ENCODE data around the gene ZSCAN25. TPM values are rescaled to one million over a fixed set of nuclear protein-coding genes. Genes with fewer than 3 reads are reported as not detected.
"Not testable (repeated sequence)": the region's sequence is repeated elsewhere in the genome, so short reads cannot be mapped to it uniquely, and the experiment has no call there.

The ZSCAN25 gene
- total RNA-seq, 1 experiment from 2014 or later, result 11.3 TPM

DNA sequence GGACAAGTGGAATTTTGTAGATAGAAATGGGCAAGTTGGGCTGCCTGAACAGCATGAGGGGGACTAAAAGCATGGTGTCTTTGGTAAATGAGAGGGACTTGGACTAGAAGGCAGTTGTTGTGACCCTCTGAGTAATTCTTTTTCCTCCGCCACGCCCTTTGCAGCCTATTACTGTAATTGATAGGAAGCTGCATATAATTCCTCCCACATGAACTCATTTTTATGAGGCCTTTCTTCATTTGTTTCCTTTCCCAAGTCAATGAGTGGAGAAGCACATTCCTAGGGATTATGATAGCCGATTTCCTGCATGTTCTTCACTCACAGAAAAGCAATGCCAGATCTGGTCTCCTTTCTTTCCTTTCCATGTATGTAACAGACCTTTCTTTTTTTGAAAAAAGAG, 27.7 kb downstream of the ZSCAN25 start:
- no peak for DNase-seq (ENCODE audit: low read depth)

DNA sequence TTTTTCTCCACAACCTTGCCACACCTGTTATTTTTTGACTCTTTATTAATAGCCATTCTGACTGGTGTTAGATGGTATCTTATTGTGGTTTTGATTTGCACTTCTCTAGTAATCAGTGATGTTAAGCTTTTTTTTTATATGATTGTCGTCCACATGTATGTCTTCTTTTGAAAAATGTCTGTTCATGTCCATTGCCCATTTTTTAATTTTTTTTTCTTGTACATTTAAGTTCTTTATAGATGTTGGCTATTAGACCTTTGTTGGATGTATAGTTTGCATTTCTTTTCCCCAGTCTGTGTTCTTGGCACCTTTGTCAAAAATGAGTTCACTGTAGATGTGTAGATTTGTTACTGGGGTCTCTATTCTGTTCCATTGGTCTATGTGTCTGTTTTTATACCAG, 28.8 kb downstream of the ZSCAN25 start:
- DNase-seq (ENCODE audit: low read depth), result no peak

- DNase-seq (ENCODE audit: low read depth), result no peak
Measured at GRCh38 chr7:99648843-99649242, 32.1 kb downstream of the ZSCAN25 start.

- no peak for DNase-seq (ENCODE audit: low read depth)
Measured at GRCh38 chr7:99651290-99651689, 34.5 kb downstream of the ZSCAN25 start.

GRCh38 chr7:99652671-99653070, 35.9 kb downstream of the ZSCAN25 start:
- DNase-seq (ENCODE audit: low read depth), result no peak

- not testable (repeated sequence) for DNase-seq (ENCODE audit: low read depth)
Measured at GRCh38 chr7:99653269-99653668, 36.5 kb downstream of the ZSCAN25 start.

- DNase-seq (ENCODE audit: low read depth), result no peak
Measured at GRCh38 chr7:99653754-99654153, 37.0 kb downstream of the ZSCAN25 start.

DNA sequence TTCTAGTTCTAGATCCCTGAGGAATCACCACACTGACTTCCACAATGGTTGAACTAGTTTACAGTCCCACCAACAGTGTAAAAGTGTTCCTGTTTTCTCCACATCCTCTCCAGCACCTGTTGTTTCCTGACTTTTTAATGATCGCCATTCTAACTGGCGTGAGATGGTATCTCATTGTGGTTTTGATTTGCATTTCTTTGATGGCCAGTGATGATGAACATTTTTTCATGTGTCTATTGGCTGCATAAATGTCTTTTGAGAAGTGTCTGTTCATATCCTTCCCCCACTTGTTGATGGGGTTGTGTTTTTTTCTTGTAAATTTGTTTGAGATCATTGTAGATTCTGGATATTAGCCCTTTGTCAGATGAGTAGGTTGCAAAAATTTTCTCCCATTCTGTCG, 37.9 kb downstream of the ZSCAN25 start:
- not testable (repeated sequence) for DNase-seq (ENCODE audit: low read depth)

DNA sequence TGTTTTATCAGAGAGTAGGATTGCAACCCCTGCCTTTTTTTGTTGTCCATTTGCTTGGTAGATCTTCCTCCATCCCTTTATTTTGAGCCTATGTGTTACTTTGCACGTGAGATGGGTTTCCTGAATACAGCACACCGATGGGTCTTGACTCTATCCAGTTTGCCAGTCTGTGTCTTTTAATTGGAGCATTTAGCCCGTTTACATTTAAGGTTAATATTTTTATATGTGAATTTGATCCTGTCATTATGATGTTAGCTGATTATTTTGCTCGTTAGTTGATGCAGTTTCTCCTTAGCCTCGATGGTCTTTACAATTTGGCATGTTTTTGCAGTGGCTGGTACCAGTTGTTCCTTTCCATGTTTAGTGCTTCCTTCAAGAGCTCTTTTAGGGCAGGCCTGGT, 41.1 kb downstream of the ZSCAN25 start:
- DNase-seq (ENCODE audit: low read depth), result not testable (repeated sequence)

DNA sequence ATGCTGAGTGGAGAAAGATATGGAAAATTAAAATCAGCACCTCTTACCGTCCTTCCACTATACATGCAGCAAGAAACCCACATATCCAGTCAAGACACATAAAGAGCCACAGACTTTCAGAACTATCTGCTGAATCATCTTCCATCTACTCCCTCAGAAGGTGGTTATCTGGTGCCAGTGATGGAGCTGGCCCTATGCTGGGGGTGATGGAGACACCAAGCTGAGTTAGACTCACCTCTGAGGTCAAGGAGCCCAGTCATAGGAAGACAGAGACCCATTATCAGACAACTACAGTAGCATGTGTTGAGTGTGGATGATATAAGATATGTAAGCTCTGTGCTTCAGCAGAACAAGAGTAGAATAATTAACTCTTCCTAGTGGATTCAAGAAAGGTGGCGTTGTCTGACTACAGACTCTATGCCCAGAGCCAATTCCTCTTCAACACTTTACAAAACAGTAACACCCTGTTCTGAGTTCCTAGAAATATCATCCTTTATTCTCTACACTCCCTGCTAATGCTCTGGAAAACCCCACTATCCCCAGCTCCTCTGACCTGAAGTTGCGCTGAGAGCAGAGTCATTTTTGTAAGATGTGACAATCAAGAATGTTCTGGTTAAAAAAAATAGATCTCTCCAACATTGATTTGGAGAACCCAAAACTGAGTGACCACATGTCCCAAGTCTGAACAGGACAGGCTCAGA, 48.7 kb downstream of the ZSCAN25 start:
- no peak for DNase-seq (ENCODE audit: low read depth)

GRCh38 chr7:99666013-99666395, 49.3 kb downstream of the ZSCAN25 start:
- no peak for DNase-seq (ENCODE audit: low read depth)

DNA sequence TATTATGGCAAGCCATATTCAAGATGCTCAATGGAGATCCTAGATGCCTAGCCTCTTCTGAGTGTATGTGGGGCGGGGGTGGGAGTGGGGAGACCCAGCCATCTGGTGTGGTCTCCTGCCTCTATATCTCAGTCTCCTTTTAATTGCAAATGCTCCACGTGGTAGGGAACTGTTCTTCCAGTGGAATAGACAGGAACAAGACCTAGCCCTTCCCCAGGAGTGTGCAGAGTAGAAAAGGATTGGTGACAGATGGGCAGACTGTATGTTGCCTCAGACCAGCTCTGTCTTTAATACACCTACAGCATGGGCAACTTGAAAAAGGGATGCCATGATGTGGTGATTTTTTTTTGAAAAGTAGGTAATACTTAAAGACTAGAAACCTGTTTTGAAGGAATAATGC, 50.4 kb downstream of the ZSCAN25 start:
- DNase-seq (ENCODE audit: low read depth), result no peak

DNA sequence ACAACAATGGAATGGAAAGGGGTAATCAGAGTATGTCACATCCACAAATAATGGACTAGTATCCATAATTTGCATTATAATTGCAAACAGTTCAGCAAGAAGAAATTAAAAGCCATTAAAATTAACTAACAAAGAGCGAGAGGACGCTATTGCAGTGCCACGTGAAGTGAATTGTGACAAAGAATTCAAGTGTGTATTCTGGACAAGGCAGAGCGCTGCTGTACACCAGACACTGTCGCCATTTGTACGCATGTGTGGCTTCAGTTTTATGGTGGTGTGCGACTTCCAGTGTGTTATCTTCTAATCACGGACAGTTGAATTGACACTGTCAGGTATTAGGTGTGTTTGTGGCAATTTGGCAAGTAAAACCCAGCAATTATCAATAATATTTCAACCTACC, 51.8 kb downstream of the ZSCAN25 start:
- DNase-seq (ENCODE audit: low read depth), result no peak

DNA sequence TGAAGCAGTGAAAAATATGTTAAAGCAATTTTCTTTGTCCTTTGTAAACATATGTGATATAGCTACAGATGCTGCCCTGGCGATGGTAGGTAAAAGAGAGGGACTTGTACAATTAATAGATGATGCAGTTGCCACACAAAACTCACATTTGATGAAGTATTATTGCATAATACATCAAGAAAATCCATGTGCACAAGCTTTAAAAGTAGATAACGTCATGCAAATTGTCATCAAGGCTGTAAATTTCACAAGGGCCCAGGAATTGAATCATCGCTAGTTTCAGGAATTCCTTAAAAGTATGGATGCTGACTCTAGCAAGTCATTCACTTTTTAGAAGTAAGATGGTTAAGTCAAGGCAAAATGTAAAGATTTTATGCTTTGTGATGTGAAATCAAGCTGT, 53.0 kb downstream of the ZSCAN25 start:
- no peak for DNase-seq (ENCODE audit: low read depth)

GRCh38 chr7:99672573-99672972, 55.8 kb downstream of the ZSCAN25 start:
- no peak for DNase-seq (ENCODE audit: low read depth)

DNA sequence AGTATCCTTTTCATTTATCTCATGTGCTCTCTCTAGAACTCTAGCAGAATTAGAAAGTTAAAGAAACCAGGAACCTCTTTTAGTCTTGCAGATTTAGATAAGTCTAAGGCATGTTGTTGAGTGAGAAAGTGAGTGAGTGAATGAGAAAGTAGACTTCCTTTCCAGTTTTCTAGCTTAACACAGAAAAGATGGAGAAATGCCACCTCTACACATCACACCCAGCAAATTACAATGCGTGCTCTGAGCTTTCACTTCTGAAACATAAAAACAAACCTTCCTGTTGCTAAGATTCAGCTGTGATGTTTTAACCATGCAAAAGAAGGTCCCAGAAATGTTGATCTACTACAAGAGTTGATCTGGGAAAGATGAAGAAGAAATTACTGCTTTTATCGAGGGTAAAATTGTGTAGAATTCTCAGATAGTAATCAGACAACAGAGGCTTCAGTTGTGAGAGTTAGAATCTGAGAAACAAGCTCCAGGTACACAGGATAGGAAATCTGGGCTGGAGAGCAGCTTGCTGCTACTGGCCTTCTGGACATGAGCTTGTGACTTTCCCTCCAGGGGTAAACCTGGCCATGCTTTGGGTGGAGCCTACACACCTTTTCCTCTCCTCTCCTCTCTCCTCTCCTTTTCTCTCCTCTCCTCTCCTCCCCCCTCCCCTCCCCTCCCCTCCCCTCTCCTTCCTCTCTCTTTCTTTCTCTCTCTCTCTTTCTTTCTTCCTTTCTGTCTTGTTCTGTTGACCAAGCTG, 58.4 kb downstream of the ZSCAN25 start:
- DNase-seq (ENCODE audit: low read depth), result no peak

DNA sequence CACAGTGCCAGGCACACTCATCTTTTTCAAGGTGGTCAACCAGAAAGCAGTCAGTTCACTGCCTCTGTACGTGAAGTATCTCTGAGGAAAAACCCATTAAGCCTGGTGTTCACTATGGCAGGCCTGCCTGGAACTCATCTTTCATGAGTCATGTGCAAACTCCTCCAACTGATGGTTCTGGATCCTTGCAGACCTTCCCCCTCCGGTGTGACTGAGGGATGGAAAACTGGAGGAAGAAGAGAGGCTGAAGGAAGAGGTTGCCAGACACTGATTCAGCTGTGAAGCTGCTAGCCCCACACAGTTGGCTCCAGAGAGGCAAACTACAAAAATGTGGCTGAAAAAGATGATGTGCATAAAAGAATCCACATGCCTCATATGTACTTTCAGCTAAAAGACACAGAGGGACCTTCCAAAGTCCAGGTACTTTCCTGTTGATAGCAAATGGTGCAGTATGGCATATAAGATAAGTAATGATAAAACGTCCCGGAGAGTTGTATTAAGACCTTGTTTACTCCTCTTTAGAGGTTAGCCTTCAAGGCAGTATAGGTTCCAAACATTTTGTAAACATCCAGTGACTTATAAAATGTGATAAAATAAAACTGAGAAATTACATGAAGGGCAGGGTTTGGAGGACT, 60.4 kb downstream of the ZSCAN25 start:
- DNase-seq (ENCODE audit: low read depth), result no peak

- DNase-seq (ENCODE audit: low read depth), result no peak
Measured at GRCh38 chr7:99677648-99678045, 60.9 kb downstream of the ZSCAN25 start.

- peak; percentile 24 for DNase-seq (ENCODE audit: low read depth)
Measured at GRCh38 chr7:99679032-99679399, 62.3 kb downstream of the ZSCAN25 start.

DNA sequence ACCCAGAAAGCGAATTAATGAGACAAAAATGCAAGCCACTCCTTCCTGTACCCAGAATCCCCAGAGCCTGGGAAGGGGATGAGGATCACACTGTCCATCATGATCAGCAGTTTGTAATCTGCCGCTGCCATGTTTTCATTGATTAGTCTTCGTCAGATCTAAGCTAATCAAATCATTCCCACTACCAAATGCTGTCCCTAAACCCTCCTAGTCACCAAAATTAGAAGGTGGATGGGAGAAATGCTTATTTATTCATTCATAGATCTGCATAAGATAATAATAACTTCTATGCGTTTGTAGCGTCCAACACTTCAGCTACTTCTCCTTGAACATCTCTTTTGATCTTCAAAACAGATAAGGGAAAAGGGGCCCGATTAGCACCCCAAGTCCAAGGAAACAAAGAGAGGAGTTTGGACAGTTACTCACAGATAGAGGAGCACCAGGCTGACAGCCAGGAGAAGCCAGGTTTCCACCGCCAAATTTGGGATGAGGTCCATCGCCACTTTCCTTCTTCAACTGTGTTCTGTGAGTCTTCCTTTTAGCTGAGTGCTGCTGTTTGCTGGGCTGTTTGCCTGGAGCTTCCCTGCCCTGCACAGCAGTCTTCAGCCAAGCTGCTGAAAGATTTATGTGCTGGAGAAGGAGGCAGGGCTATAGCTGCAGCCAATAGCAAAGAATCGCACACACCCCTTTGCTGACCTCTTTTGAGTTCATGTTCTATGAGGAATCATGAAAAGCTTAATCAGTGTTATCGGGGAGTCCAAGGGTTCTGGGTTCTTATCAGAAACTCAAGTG, 62.9 kb downstream of the ZSCAN25 start, which contains the start of gene CYP3A5:
TSS of gene CYP3A5 (minus strand) at position 597 of the 792 bp plus-strand sequence. CDS start at position 497, 100 bp downstream.
- DNase-seq (ENCODE audit: low read depth), result peak; percentile 31

Data from LHCN-M2 (cell line).